ENCODE results near the gene BMF.

GRCh38 chr15:40084650-40085049 is 24.0 kb downstream of the BMF start:
- no peak for TF ChIP-seq CTCF (IDR thresholded peaks at IDR 0.05)
- no peak for TF ChIP-seq POLR2A (IDR thresholded peaks at IDR 0.05)
